Adipocyte (in vitro differentiated cells): ENCODE data around the gene RTRAF.

Experiments
- DNase-seq: peaks from one replicate; pipeline ENCODE4 v3.0.0-alpha.2; 2015; ENCODE audit warnings: low read depth
- H3K27me3 ChIP-seq: replicated peaks from 2 replicates; pipeline ENCODE4 v1.7.0; 2013; ENCODE audit warnings: mild to moderate bottlenecking, low read length, moderate library complexity; ENCODE audit not compliant: control insufficient read depth, insufficient read depth
- H3K36me3 ChIP-seq: 2 replicates; pipeline ENCODE4 v1.7.0; 2013; ENCODE audit warnings: low read length, mild to moderate bottlenecking, moderate library complexity; ENCODE audit not compliant: control insufficient read depth, insufficient read depth, severe bottlenecking
- H3K4me1 ChIP-seq: 2 replicates; pipeline ENCODE4 v1.7.0; 2013; ENCODE audit warnings: mild to moderate bottlenecking, low read length, moderate library complexity; ENCODE audit not compliant: control insufficient read depth, insufficient read depth
- H3K4me3 ChIP-seq: 2 replicates; pipeline ENCODE4 v1.7.0; 2013; ENCODE audit warnings: mild to moderate bottlenecking, low read length, moderate library complexity
- H3K9ac ChIP-seq: 2 replicates; pipeline ENCODE4 v1.7.0; 2013; ENCODE audit warnings: mild to moderate bottlenecking, low read length, moderate library complexity
- H3K9me3 ChIP-seq: 2 replicates; pipeline ENCODE4 v1.7.0; 2013; ENCODE audit warnings: mild to moderate bottlenecking, low read length, moderate library complexity; ENCODE audit not compliant: control insufficient read depth

RTRAF gene

DNA sequence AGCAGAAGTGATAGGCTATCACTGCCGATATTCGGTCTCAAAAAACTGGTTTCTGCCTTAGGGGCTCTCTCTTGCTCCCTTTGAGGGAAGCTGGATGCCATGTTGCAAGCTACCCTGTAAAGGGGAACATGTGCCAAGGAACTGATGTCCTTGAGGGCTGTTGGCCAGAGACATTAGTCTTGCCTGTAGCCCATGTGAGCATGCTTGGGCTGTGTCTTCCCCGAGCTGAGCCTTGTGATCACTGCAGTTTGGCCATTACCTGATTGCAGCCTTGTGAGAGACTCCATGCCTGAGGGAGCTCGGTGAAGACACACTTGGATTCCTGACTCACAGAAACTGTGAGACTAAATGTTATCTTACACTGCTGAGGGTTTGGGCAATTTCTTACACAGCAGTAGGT is 18.8 kb downstream of the RTRAF start:
- Histone ChIP-seq H3K4me3 (no peak overlapping the region), H3K9ac (no peak overlapping the region), H3K27me3 (no peaks in the 10 kb centered on the region), H3K9me3 (no peaks in the 10 kb centered on the region), H3K36me3 (peaks cover 91% of the 10 kb centered on the region), H3K4me1 (peaks cover 29% of the 10 kb centered on the region)
- no peak for DNase-seq

DNA sequence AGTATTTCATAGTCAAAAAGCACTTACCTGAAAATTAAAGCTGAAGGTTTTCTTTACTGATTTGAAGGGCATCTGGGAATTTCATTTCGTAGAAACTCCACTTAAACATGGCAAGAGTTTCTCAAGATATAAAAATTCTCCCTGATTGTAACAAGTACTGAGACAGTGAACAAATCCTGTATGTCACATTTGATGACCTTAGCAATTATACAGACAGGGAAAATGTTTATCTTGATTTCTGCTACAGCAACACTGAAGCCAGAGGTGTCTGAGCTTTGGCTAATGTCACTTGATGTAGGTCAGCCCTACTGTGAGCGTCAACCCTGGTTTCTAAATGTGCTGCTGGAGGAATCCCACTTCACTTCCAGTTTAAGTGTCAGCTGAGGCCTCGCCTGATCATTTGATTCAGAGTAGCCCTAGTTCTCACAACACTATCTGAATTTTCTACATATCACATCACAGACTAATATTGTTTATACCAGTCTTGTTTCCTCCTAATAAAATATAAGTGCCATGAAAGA is 20.9 kb downstream of the RTRAF start:
- Histone ChIP-seq H3K4me3 (no peak overlapping the region), H3K4me1 (peaks cover 29% of the 10 kb centered on the region), H3K9me3 (no peaks in the 10 kb centered on the region), H3K36me3 (peaks cover 89% of the 10 kb centered on the region), H3K27me3 (no peaks in the 10 kb centered on the region), H3K9ac (no peak overlapping the region)
- no peak for DNase-seq

DNA sequence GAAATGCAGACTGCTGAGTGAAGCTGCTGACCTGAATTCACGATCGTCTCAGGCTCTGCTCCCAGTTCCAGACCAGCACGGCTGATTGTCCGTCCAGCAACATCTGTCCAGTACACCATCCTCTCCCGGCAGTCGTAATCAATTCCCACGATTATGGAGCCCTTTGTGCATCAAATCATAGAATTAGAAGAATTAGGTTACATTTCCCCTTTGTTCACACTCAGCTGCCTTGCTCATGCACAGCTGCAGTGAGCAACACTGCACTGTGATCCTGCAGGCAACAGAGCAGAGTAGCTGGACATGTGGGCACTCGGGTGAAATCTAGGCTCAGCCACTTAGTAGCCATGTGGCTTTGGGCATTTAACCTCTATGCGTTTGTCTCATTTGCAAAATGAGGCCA is 22.2 kb downstream of the RTRAF start:
- peaks cover 87% of the 10 kb centered on the region for H3K36me3 ChIP-seq
- H3K4me1 ChIP-seq, result peaks cover 30% of the 10 kb centered on the region

DNA sequence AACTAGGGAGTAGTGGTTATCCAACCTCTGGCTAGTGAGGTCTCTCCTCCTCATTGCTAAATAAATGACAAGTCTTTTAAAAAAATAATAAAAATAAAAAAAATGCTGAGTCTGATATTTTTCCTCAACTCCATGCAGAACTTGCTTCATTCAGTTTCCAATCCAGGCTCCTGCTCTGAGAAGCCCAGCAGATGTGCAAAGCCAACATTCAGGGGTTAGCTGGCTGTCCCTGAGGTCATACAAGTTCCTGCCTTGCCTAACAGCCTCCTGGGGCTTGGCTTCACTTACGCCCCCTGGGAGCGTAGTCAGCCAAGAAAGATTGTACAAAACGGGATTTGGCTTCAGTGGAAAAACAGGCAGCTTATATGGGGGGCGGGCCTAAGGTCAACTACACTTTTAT is 23.3 kb downstream of the RTRAF start:
- DNase-seq, result no peak
- Histone ChIP-seq H3K27me3 (no peaks in the 10 kb centered on the region), H3K4me3 (no peak overlapping the region), H3K9me3 (no peaks in the 10 kb centered on the region), H3K36me3 (peaks cover 86% of the 10 kb centered on the region), H3K4me1 (peaks cover 38% of the 10 kb centered on the region), H3K9ac (peak overlapping the region; percentile 36)

More for the DNA sequence above, 22.2 kb downstream of the RTRAF start:
- no peaks in the 10 kb centered on the region for H3K27me3 ChIP-seq
- DNase-seq, result no peak
- H3K9ac ChIP-seq, result no peak overlapping the region
- no peak overlapping the region for H3K4me3 ChIP-seq
- H3K9me3 ChIP-seq, result no peaks in the 10 kb centered on the region

DNA sequence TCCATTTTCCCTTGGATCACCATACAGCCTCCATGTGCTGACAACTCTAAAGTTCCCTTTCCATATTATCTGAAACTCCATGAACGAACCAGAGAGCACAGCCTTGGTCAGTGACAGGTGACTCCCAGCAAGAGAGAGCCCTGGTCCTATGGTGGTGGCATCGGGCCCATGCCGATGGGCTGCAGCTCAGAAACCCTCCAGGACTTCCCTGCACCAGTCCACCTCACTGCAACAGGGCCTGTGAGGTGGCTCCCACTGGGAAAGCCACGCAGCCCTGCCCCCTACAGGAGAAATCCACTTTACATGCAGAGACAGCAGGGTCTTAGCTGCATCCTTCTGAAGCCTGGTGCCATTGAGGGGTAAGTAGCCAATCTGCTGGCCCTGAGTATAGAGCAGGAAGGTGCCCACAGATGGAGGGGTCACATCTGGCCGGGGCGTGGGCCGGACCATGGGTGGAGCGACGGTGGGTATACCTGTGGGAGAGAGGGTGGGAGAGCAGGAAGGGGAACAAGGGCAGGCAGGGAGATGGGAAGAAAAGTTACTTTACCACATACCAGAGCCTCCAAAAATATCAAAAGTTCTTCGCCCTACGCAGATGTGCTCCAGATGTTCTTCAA is 24.7 kb downstream of the RTRAF start:
- peaks cover 84% of the 10 kb centered on the region for H3K36me3 ChIP-seq
- no peaks in the 10 kb centered on the region for H3K27me3 ChIP-seq
- peaks cover 44% of the 10 kb centered on the region for H3K4me1 ChIP-seq
- H3K9me3 ChIP-seq, result no peaks in the 10 kb centered on the region
- DNase-seq, result no peak
- H3K9ac ChIP-seq, result no peak overlapping the region
- no peak overlapping the region for H3K4me3 ChIP-seq

GRCh38 chr14:52014601-52015267 is 25.4 kb downstream of the RTRAF start:
- no peaks in the 10 kb centered on the region for H3K9me3 ChIP-seq
- no peaks in the 10 kb centered on the region for H3K27me3 ChIP-seq
- DNase-seq, result no peak
- H3K4me1 ChIP-seq, result peaks cover 44% of the 10 kb centered on the region
- no peak overlapping the region for H3K9ac ChIP-seq
- peaks cover 84% of the 10 kb centered on the region for H3K36me3 ChIP-seq
- H3K4me3 ChIP-seq, result no peak overlapping the region

DNA sequence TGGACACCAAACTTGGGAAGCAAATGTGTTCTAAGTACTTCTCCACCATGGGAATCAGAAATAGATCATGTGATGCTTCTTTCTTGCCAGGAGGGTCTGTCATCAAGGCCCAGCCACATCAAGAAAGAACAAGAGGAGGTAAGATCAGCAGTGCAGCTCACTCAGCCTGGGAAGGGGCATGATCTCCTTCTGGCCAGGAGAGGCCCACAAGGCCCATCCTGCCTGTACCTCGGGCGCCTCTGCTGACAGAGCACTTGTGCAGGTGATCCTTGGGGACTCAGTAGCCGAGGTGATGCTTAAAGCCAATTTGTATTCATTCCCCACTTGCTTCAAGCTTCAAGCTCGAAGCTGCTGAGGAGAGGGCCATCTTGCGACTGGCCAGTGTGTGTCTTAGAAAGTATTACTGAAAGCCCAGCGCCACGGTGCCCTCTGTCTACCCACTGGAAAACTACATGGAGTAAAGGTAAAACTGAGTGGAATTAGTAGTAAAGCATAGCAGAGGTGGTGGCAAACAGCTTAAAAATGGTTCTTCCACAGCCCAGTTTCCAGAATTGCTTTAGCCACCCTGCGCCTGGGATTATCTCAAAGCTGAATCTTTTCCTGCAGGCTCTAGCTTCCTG is 26.2 kb downstream of the RTRAF start:
- Histone ChIP-seq H3K4me1 (peaks cover 44% of the 10 kb centered on the region), H3K4me3 (no peak overlapping the region), H3K36me3 (peaks cover 84% of the 10 kb centered on the region), H3K9me3 (no peaks in the 10 kb centered on the region), H3K27me3 (no peaks in the 10 kb centered on the region), H3K9ac (no peak overlapping the region)
- no peak for DNase-seq

DNA sequence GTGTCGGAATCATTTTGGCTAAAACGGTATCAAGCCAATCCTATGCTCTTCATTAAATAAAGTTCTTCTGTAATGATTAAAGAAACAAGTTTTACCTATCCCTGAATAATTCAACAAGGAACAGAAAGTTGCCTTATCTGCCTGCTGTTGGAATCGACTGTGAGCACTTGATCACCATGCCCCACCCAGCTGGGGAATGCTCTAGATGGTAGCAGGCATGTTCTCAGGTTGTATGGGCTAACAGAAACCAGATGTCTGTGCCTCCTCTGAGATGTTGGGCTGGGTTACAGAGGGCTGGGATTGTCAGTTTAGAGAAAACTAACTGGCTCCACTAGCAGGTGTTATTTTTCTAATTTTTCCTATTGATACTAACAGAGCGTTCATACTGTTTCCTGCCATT is 28.9 kb downstream of the RTRAF start:
- H3K27me3 ChIP-seq, result no peaks in the 10 kb centered on the region

GRCh38 chr14:52018970-52019369 is 29.6 kb downstream of the RTRAF start:
- Histone ChIP-seq H3K9ac (no peak overlapping the region), H3K36me3 (peaks cover 60% of the 10 kb centered on the region), H3K4me1 (peaks cover 35% of the 10 kb centered on the region), H3K27me3 (no peaks in the 10 kb centered on the region), H3K4me3 (no peak overlapping the region), H3K9me3 (no peaks in the 10 kb centered on the region)
- DNase-seq, result no peak

More for the DNA sequence above, 28.9 kb downstream of the RTRAF start:
- H3K4me3 ChIP-seq, result no peak overlapping the region
- peaks cover 67% of the 10 kb centered on the region for H3K36me3 ChIP-seq
- H3K9me3 ChIP-seq, result no peaks in the 10 kb centered on the region
- peak; percentile 84 for DNase-seq
- H3K4me1 ChIP-seq, result peaks cover 35% of the 10 kb centered on the region
- H3K9ac ChIP-seq, result no peak overlapping the region

GRCh38 chr14:52020161-52020714 is 30.9 kb downstream of the RTRAF start:
- Histone ChIP-seq H3K36me3 (peaks cover 48% of the 10 kb centered on the region), H3K4me3 (no peak overlapping the region), H3K27me3 (no peaks in the 10 kb centered on the region), H3K9me3 (no peaks in the 10 kb centered on the region), H3K4me1 (peaks cover 44% of the 10 kb centered on the region), H3K9ac (no peak overlapping the region)
- no peak for DNase-seq
